HG03460 (cell line): ENCODE measurements around the gene WNK2.

Experiments used
- ATAC-seq: cut with Tn5 transposase; IDR thresholded peaks from one replicate; pipeline ENCODE4 v1.9.1; 2021; ENCODE audit not compliant: unreplicated experiment

Gene WNK2

DNA sequence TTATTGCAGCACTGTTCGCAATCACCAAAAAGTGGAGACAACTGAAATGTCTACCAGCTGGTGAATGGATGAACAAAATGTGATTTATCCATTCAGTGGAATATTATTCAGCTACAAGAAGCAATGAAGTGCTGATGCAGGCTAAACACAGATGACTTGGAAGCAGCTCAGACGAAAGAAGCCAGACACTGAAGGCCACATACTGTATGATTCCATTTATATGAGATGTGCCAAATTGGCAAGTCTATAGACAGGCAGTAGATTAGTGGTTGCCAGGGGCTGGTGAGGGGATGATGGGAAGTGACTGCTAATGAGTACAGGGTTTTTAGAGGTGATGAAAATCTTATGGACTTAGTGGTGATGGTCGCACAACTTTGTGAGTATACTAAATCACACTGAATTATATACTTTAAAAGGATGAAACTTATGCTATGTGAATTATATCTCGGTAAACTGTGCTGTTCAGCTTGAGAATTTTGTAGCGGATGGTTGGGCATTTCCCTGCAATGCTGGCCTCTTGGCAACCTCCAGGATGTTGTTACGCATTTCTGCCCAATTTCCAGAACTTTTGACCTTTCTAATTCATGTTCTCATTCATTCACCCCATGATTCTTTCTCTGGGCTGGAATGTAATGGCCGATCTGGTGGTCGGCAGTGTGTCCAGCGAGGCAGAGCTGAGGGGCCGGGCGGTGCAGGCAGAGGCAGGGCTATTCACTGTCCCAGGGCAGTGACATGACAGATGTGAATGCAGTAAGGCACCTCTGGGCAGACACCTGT lies 22.0 kb upstream of the WNK2 start:
- ATAC-seq: no peak

- ATAC-seq: no peak
Measured at GRCh38 chr9:93164085-93164484, 19.9 kb upstream of the WNK2 start.

GRCh38 chr9:93166699-93167098 lies 17.2 kb upstream of the WNK2 start:
- ATAC-seq: no peak

GRCh38 chr9:93167185-93167584 lies 16.8 kb upstream of the WNK2 start:
- no peak for ATAC-seq

- ATAC-seq: no peak
Measured at GRCh38 chr9:93167838-93168237, 16.1 kb upstream of the WNK2 start.

DNA sequence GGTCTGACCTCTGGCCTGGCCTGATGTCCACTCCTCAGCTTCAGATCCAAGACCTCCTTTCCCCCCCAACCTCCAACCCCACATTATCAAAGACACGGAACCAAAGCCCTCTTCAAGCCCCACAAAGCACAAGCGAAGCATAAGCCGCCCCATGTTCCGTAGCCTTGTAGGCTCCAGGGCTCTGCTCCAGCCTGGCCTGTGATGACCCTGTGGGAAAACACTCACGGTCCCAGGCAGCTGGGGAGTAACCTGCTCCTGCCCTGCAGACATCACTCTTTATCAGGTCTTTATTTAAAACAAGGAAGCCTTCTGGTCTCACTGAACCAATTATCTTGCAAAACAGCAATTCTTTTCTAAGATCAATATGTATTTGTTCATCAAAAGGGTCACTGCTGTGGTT lies 15.4 kb upstream of the WNK2 start:
- no peak for ATAC-seq

GRCh38 chr9:93169444-93169843 lies 14.5 kb upstream of the WNK2 start:
- no peak for ATAC-seq

DNA sequence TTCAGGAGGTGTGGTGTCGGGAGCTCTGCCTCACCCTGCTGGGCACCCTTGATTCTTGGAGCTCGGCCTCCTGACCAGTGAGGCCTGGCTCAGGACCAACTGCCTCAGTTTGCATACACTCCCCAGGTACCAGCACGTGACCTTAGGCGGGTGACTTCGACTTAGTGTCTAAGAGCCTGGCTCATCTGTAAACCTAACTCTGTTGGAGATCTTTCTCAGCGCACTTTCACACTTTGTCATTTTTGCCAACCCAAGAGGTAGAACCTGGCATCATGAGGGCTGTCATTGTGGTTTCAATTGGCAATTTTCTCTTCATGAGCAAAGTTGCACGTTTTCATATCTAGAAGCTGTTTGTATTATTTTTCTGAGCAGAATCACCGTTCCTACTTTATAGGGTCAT lies 13.4 kb upstream of the WNK2 start:
- no peak for ATAC-seq

DNA sequence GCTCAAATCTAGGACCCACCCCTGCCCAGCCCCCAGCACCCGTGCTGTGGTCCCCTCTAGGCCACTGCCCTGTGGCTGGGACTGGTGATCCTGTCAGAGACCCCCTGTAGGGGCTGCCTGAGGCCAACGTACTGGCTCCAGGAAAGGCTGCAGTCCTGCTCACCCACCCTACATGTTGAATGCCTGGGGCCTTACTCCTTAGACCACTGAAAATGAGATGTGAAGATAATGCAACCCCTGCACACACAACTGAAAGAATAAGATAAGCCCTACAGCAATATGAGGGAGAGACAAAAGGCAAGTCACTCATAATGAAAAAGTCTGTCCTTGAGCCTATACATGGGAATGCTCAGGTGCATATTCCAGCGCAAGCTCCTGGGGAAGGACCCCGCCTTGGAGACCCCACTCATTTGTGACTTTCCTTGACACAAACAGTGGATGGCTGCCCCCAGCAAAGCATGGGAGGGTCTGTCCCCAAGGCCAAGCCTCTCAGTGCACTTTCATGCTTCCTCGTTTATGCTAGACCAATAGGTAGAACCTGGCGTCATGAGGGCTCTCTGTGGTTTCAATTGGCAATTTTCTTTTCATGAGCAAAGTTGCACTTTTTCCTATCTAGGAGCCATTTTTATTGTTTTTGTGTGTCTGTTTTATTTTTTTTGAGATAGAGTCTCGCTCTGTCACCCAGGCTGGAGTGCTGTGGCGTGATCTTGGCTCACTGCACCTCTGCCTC lies 12.5 kb upstream of the WNK2 start:
- no peak for ATAC-seq

DNA sequence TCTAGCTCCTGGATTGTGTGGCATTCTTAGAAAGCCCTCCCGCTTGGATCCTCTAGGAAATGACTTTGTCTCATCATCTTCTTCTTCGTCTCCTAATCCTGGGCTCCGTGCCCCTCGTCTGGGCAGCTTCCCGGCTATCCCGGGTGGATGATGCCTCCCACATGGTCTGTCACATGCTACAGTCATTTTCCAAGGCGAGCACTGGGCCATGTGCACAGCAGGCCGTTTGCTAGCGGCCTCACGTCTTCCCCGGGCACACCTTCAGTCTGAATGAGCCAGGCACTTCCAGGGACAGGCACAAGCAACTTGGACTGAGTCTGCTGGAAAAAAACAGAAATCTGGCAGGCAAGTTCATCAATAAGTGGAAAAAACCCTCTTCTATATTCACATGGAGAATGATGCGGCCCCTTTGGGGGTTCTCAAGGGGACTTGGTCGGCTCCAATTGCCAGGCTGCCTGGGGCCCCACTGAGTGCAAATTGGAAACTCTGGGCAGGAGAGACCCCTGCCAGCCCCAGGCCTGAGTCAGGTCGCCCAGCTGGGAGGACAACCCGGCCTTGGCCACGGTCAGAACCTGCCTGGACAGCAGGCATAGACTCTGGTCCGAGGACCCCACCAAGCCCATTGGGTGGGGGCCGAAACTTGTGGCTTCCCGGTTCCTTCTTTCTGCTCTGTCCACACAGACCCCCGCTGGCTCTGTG lies 11.1 kb upstream of the WNK2 start:
- ATAC-seq: no peak

GRCh38 chr9:93173365-93174051 lies 10.4 kb upstream of the WNK2 start:
- ATAC-seq: no peak

GRCh38 chr9:93174976-93175375 lies 9.0 kb upstream of the WNK2 start:
- ATAC-seq: no peak

DNA sequence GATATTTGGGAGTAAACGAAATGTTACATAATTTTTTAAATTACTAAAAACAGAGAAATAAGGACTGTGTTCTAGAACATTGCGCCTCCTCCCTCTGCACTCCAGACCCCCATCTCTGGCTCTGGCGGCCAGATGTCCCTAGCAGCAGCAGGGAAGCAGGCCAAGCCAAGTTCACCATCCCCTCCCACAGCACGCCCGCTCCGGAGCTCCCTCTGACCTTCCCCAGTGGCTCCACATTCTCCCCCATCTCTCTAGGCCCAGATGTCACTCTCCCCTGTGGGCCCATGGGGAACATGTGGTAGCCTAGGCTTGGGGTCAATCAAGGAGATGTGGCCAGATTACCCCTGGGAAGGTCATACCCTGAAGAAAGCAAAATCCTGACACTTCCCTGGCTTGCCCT lies 6.3 kb upstream of the WNK2 start:
- no peak for ATAC-seq

GRCh38 chr9:93178851-93179786 lies 4.8 kb upstream of the WNK2 start:
- no peak for ATAC-seq

DNA sequence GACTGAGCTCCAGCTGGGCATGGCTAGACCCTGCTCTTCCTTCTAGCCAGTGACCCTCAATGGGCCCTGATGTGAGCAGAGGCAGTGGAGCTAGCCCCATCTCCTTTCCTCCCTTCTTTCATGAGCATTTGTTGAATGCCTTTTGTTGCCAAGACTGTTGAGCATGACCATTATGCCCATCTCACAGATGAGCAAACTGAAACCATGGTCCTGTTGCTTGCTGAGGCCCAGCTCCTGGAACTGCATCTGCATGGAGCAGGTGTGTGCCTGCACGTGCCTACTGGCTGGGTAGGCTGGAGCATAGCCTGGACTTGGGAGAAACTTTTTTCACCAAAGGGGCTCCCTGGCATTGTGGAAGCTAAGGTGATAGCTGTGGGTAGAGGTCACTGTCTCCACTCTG lies 3.0 kb upstream of the WNK2 start:
- ATAC-seq: no peak

DNA sequence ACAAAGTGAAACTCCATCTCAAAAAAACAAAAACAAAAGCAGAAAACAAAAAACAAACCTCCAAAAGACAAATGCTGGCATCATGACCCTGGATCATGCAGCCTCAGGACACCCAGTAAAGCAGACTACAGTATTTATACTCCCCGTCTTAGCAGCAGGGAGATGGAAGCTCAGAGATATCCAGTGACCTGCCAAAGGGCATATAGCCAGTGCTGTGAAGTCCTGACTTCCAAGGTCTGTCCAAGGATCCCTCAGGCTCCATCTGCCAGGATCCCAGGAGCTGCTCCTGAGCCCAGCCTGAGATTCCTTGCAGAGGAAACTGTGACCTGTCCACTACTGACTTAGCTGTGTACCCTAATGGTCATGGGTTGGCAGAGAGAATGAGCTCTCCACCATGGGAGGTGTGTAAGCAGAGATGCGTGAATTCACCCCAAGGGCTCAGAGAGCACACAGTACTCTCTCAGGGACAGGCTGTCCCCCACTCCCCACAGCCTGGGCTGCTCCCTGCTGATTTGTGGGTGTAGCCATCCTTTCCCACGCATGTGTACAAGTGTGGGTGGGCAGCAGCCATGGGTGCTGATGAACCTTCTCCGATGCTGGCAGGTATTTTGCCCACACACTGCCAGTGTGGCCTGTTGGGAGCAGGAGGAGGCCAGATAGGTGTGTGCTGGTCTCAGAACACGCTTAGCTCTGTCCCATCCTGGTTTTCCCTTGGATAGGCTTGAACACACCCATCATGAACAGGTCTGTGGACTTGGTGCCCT lies 2.1 kb upstream of the WNK2 start:
- ATAC-seq: no peak

- ATAC-seq: no peak
Measured at GRCh38 chr9:93182572-93182971, 1.4 kb upstream of the WNK2 start.

GRCh38 chr9:93183131-93183662 lies 742 bp upstream of the WNK2 start:
- no peak for ATAC-seq
